Esophagus squamous epithelium (tissue), 5 donors: ENCODE measurements around the gene ZNF175. TPM values are rescaled to one million over a fixed set of nuclear protein-coding genes. Genes with fewer than 3 reads are reported as not detected.

ENCODE experiments used
- DNase-seq: peaks from one replicate; lab custom pipeline; 2025; lab: John Stamatoyannopoulos, UW
- H3K27ac ChIP-seq, 4 donors: fragments of 200-600 bp; sonication (generic); one replicate each; pipeline ENCODE4 v1.5.1; 2016 to 2019; ENCODE audit warnings: mild to moderate bottlenecking in 1 of 4
- H3K27me3 ChIP-seq, 4 donors: fragments of 200-600 bp; sonication (generic); 1 replicate in 3 of 4; 2 replicates in 1 of 4; pipeline versions ENCODE4 v1.5.1 to v1.6.0; 2017 to 2021; ENCODE audit warnings: antibody characterized with exemption in 1 of 4
- H3K36me3 ChIP-seq, 3 donors: fragments of 200-600 bp; sonication (generic); one replicate each; pipeline ENCODE4 v1.5.1; 2016 to 2019
- H3K4me1 ChIP-seq, 3 donors: fragments of 200-600 bp; sonication (generic); one replicate each; pipeline ENCODE4 v1.5.1; 2017 to 2019
- H3K4me3 ChIP-seq, 4 donors: fragments of 200-600 bp; sonication (generic); 1 replicate in 3 of 4; 2 replicates in 1 of 4; pipeline ENCODE4 v1.5.1; 2016 to 2019; ENCODE audit warnings: mild to moderate bottlenecking in 2 of 4, moderate library complexity in 1 of 4
- H3K9me3 ChIP-seq, 3 donors: fragments of 200-600 bp; sonication (generic); one replicate each; pipeline ENCODE4 v1.5.1; 2016 to 2019
- POLR2A ChIP-seq, 4 donors: fragments of 450-650 bp; IDR thresholded peaks; one replicate each; pipeline ENCODE4 v1.6.1; 2017; ENCODE audit warnings: antibody characterized with exemption in 4 of 4, mild to moderate bottlenecking in 4 of 4, moderate library complexity in 3 of 4
- WGBS, 2 donors: methylation state at CpG; one replicate each; pipeline ENCODE4 v1.1.5; 2018; 5-methylcytosine and 5-hydroxymethylcytosine counted together
- intact Hi-C: fragments of 100-400 bp; cut with DNase I; formaldehyde crosslinking; loops from one replicate; pipeline ENCODE4 v1.15.0; 2022
- total RNA-seq, 4 donors: library from RNA; depleted of rRNA; stranded (reverse); fragments of >200 nt; gene quantifications; one replicate each; pipeline ENCODE4 v1.1.0, GENCODE V29; 2016
- TF ChIP-seq, protein P1 (sequence below), 6 experiments: fragments of 450-650 bp in 4 of 6; fragments of 200-600 bp in 2 of 6; sonication (generic) in 2 of 6; IDR thresholded peaks; one replicate each; pipeline ENCODE4 v1.5.1; 2016 to 2019; ENCODE audit warnings: antibody characterized with exemption in 6 of 6, mild to moderate bottlenecking in 4 of 6, moderate library complexity in 4 of 6
- donor health status: DM: yes; HTN: yes; CAD: no.

Gene ZNF175
- total RNA-seq, 4 donors from 2014 or later = 2.5 to 5.7 (median 2.9) TPM

GRCh38 chr19:51637362-51637978, 66.4 kb downstream of the ZNF175 start:
- 17% methylated on average over 5 of the region's 5 CpGs; no CpG with 5 or more reads in 1 of the 2 donors for WGBS, 2 donors
- H3K4me1 ChIP-seq = no peaks in the 10 kb centered on the region
- H3K27ac ChIP-seq = no peak overlapping the region
- no peaks in the 10 kb centered on the region for H3K36me3 ChIP-seq
- H3K9me3 ChIP-seq = peaks cover 0 to 13% (median 0%) of the 10 kb centered on the region in 3 donors
- no peak for TF ChIP-seq POLR2A (IDR thresholded peaks at IDR 0.05)
- TF ChIP-seq, protein P1, sequence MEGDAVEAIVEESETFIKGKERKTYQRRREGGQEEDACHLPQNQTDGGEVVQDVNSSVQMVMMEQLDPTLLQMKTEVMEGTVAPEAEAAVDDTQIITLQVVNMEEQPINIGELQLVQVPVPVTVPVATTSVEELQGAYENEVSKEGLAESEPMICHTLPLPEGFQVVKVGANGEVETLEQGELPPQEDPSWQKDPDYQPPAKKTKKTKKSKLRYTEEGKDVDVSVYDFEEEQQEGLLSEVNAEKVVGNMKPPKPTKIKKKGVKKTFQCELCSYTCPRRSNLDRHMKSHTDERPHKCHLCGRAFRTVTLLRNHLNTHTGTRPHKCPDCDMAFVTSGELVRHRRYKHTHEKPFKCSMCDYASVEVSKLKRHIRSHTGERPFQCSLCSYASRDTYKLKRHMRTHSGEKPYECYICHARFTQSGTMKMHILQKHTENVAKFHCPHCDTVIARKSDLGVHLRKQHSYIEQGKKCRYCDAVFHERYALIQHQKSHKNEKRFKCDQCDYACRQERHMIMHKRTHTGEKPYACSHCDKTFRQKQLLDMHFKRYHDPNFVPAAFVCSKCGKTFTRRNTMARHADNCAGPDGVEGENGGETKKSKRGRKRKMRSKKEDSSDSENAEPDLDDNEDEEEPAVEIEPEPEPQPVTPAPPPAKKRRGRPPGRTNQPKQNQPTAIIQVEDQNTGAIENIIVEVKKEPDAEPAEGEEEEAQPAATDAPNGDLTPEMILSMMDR (IDR thresholded peaks at IDR 0.05) = peak in 2 of 6 experiments; percentile 22 to 58
- H3K4me3 ChIP-seq = no peak overlapping the region
- no peak for DNase-seq
- H3K27me3 ChIP-seq = peaks cover 0 to 35% (median 0%) of the 10 kb centered on the region in 4 donors
- intact Hi-C loops = no loop called here

DNA sequence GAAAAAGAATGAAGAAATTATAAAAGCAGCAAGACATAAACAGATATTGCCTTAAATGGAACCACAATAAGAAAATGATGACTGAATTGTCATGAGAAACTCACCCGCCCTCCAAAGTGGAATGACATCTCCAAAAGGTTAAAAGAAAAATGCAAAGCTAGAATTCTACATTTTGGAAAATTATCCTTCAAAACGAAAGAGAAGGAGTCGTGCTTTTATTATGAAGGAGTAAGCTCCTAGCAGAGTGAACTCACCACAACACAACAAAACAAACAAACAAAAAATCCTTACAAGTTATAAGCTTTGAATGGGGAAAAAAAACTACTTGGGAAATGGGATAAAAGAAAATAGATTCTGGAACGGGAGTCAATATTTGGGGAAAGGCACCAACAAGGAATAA, 68.8 kb downstream of the ZNF175 start:
- Histone ChIP-seq H3K27me3 (peaks cover 0 to 52% (median 0%) of the 10 kb centered on the region in 4 donors), H3K27ac (no peak overlapping the region), H3K4me3 (no peak overlapping the region), H3K4me1 (no peaks in the 10 kb centered on the region), H3K36me3 (no peaks in the 10 kb centered on the region), H3K9me3 (peaks cover 0 to 13% (median 0%) of the 10 kb centered on the region in 3 donors)
- TF ChIP-seq, protein P1 (IDR thresholded peaks at IDR 0.05) = no peak
- no peak for TF ChIP-seq POLR2A (IDR thresholded peaks at IDR 0.05)
- no peak for DNase-seq
- intact Hi-C loops = no loop called here
- WGBS, 2 donors = 55% methylated on average over 4 of the region's 4 CpGs; no CpG with 5 or more reads in 1 of the 2 donors

DNA sequence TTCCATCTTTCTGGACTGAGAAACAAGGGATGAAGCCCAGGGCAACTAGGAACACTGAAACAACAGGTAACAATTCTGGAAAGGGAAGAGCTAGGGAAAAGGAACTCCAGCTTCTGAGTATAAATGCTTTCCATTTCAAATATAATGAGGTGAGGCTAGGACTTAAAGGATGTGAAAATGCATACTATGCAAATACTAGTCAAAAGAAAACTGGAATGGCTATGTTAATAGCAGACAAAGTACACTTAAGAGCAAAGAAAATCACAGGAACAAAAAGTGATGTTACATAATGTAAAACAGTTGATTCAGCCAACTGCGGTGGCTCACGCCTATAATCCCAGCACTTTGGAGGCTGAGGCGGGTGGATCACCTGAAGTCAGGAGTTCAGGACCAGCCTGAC, 69.3 kb downstream of the ZNF175 start:
- intact Hi-C loops = no loop called here
- DNase-seq = no peak
- peaks cover 0 to 13% (median 0%) of the 10 kb centered on the region in 3 donors for H3K9me3 ChIP-seq
- H3K4me1 ChIP-seq = no peaks in the 10 kb centered on the region
- WGBS, 2 donors = 73% methylated on average over 3 of the region's 3 CpGs; no CpG with 5 or more reads in 1 of the 2 donors
- no peak overlapping the region for H3K27ac ChIP-seq
- no peaks in the 10 kb centered on the region for H3K36me3 ChIP-seq
- no peak overlapping the region for H3K4me3 ChIP-seq
- TF ChIP-seq POLR2A (IDR thresholded peaks at IDR 0.05) = no peak
- TF ChIP-seq, protein P1 (IDR thresholded peaks at IDR 0.05) = no peak
- peaks cover 0 to 55% (median 0%) of the 10 kb centered on the region in 4 donors for H3K27me3 ChIP-seq

- Histone ChIP-seq H3K27me3 (peaks cover 0 to 47% (median 0%) of the 10 kb centered on the region in 4 donors), H3K4me3 (no peak overlapping the region), H3K36me3 (no peaks in the 10 kb centered on the region), H3K27ac (no peak overlapping the region), H3K4me1 (no peaks in the 10 kb centered on the region), H3K9me3 (peaks cover 0 to 7% (median 0%) of the 10 kb centered on the region in 3 donors)
- DNase-seq = no peak
- intact Hi-C loops = no loop called here
- TF ChIP-seq, protein P1 (IDR thresholded peaks at IDR 0.05) = no peak
- no peak for TF ChIP-seq POLR2A (IDR thresholded peaks at IDR 0.05)
Measured at GRCh38 chr19:51641648-51642047, 70.6 kb downstream of the ZNF175 start.

Other genes starting within 250 kb of the ZNF175 start
- gene VSIG10L, start 229.1 kb upstream of the ZNF175 start, total RNA-seq = 100 to 1,000 TPM in 1 of 4 donors, 10 to 100 TPM in 3; 36.4 to 201 (median 50.6) TPM
- 100 to 1,000 TPM; 104 to 215 (median 157) TPM for gene ETFB, start 204.9 kb upstream of the ZNF175 start, total RNA-seq
- gene CLDND2, start 202.3 kb upstream of the ZNF175 start, total RNA-seq = not detected
- 1 to 10 TPM in 2 of 4 donors, under 1 TPM in 1, not detected in 1; 0.50 to 2.5 (median 2.2) TPM for gene NKG7, start 198.6 kb upstream of the ZNF175 start, total RNA-seq
- gene LIM2, start 183.3 kb upstream of the ZNF175 start, total RNA-seq = not detected
- not detected for gene C19orf84, start 180.7 kb upstream of the ZNF175 start, total RNA-seq
- gene SIGLEC10, start 153.6 kb upstream of the ZNF175 start, total RNA-seq = 10 to 100 TPM in 1 of 4 donors, 1 to 10 TPM in 3; 2.0 to 17.0 (median 2.9) TPM
- gene SIGLEC8, start 112.8 kb upstream of the ZNF175 start, total RNA-seq = 1 to 10 TPM in 2 of 4 donors, under 1 TPM in 2; 0.31 to 2.5 (median 0.94) TPM
- gene CEACAM18, start 92.7 kb upstream of the ZNF175 start, total RNA-seq = not detected
- gene SIGLEC12, start 69.5 kb upstream of the ZNF175 start, total RNA-seq = under 1 TPM in 2 of 4 donors, not detected in 2; 0.22 to 0.91 TPM
- 1 to 10 TPM in 1 of 4 donors, not detected in 3; 7.1 TPM for gene SIGLEC6, start 39.6 kb upstream of the ZNF175 start, total RNA-seq
- gene SIGLEC5, start 59.1 kb downstream of the ZNF175 start, total RNA-seq = under 1 TPM in 1 of 4 donors, not detected in 3; 0.94 TPM
- 1 to 10 TPM in 1 of 4 donors, under 1 TPM in 1, not detected in 2; 0.97 to 2.9 TPM for gene SIGLEC14, start 75.5 kb downstream of the ZNF175 start, total RNA-seq
- 1 to 10 TPM; 2.8 to 7.9 (median 4.8) TPM for gene SPACA6, start 122.0 kb downstream of the ZNF175 start, total RNA-seq
- gene HAS1, start 152.7 kb downstream of the ZNF175 start, total RNA-seq = under 1 TPM in 1 of 4 donors, not detected in 3; 0.82 TPM
- gene FPR1, start 180.6 kb downstream of the ZNF175 start, total RNA-seq = 1 to 10 TPM in 3 of 4 donors, not detected in 1; 1.7 to 6.2 (median 4.4) TPM
- 1 to 10 TPM in 1 of 4 donors, under 1 TPM in 1, not detected in 2; 0.79 to 2.2 TPM for gene FPR2, start 189.9 kb downstream of the ZNF175 start, total RNA-seq
- 1 to 10 TPM in 3 of 4 donors, under 1 TPM in 1; 0.61 to 8.9 (median 3.6) TPM for gene FPR3, start 223.9 kb downstream of the ZNF175 start, total RNA-seq